ENCODE results near the gene CRTC3. TPM values are rescaled to one million over a fixed set of nuclear protein-coding genes. Genes with fewer than 3 reads are reported as not detected.

The CRTC3 gene
- total RNA-seq, 1 donor from 2014 or later, result 45.7 TPM

- no peak for DNase-seq (ENCODE audit: low spot score)
Observed at GRCh38 chr15:90591524-90591923, 61.8 kb downstream of the CRTC3 start.

- no peak for DNase-seq (ENCODE audit: low spot score)
Observed at GRCh38 chr15:90592131-90592881, 62.6 kb downstream of the CRTC3 start.

DNA sequence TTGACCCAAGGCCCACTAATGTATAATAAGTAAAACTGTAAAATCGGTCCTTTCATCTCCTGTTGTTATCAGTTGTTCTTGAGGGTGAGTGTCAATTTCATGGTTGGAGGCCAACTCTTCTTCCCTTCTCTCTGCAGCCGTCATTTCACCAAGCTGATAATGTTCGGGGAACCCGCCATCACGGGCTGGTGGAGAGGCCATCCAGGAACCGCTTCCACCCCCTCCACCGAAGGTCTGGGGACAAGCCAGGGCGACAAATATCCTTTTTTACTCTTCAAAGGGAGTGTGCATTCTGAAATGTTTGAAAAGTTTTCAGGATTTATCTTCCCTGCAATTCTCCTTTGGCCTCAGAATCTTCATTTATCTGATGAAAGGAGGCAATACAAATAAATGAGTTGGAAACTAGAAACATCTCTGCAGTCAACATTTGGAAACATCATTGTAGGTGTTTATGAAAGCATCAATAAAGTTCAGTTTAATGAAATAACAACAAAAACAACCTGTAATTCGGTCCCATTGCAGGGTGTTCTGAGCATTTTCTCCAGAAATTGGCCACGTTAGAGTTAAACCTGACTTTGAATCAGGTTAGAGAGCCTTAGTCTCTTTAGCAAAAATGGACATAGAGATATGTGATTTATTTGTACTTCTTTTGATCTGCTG, 63.9 kb downstream of the CRTC3 start:
- DNase-seq (ENCODE audit: low spot score), result no peak

- peak; percentile 92 for DNase-seq (ENCODE audit: low spot score)
Observed at GRCh38 chr15:90594301-90594738, 64.6 kb downstream of the CRTC3 start.

DNA sequence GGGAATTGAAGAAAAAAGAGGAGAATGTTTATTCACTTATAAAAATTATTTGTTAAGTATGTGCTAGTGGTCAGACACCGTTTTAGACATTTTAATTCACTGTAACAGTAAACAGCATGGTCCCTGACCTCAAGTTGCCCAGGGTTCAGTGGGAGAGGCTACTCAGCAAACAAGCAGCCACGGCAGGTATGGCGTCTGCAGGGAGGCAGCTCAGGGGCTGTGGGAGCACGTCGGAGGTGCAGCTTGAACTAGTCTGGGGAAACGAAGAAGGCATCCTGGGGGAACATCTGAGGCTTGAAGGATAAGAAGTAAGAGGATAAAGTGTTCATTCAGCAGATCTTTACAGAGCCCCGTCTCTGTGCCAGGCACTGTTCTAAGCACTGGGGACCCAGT, 66.0 kb downstream of the CRTC3 start:
- DNase-seq (ENCODE audit: low spot score), result no peak

DNA sequence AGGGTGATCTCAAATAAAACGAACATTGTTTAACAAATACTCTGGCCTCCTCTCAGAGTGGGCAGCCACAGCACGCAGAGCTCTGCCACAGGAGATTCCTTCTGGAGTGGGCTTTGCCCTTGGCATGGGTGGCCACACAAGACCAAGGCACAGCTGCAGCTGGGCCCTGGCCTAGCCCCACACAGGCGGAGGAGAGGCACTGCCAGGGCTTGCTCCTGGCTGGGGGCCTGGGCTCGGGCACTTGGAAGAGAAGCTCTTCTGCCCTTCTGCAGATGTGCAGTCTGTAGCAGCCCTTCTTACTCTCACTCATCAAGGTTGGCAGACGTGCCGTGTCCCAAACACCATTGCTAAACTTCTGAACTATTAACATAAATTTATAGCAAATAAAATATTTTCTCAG, 67.2 kb downstream of the CRTC3 start:
- no peak for DNase-seq (ENCODE audit: low spot score)

DNA sequence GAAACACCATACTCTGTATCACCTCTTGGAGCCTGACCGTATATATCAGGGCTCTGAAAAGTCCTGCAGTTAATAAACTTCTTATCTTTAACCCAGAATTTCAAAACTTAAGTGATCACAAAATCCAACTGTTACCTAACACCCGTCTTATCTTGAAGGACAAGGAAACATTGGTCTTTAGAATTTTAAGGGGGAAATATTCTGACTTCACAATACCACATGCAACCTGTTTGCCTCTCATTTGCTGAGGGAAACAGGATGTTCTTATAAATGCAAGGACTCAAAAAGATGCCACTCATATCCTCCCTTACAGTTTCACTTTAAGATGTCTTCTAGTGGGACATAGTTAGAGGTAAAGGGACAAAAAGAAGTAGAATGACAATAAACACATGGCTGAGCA, 67.9 kb downstream of the CRTC3 start:
- DNase-seq (ENCODE audit: low spot score), result no peak

DNA sequence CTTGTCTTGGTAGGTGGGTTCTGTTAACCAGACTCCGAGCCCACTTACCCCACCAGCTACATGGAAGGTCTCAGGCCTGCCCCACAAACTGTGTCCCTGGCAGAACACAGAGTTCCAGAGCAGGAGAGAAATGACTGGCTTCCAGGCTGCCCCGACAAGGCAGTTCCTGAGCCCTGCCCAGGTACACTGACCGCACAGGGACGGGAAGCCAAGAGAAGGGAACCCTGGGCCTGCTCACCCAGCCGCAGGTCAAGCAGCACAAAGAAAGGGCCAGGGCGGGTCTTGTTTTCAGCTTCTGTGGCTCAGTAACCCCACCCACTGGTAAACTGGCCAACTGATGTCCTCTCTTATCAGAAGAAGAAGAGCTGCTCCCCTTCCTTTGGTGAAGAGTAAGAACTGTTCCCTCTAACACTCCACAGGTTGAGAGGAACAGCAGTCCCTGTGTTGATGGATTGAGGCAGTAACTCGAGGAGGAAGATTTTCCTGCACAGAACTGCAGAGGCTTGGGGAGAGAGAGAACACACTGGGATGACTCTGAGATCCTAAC, 68.4 kb downstream of the CRTC3 start:
- DNase-seq (ENCODE audit: low spot score), result no peak

- no peak for DNase-seq (ENCODE audit: low spot score)
Observed at GRCh38 chr15:90598679-90599078, 69.0 kb downstream of the CRTC3 start.

- no peak for DNase-seq (ENCODE audit: low spot score)
Observed at GRCh38 chr15:90599116-90599515, 69.4 kb downstream of the CRTC3 start.

- DNase-seq (ENCODE audit: low spot score), result no peak
Observed at GRCh38 chr15:90599644-90600043, 69.9 kb downstream of the CRTC3 start.

- no peak for DNase-seq (ENCODE audit: low spot score)
Observed at GRCh38 chr15:90600954-90601353, 71.2 kb downstream of the CRTC3 start.

DNA sequence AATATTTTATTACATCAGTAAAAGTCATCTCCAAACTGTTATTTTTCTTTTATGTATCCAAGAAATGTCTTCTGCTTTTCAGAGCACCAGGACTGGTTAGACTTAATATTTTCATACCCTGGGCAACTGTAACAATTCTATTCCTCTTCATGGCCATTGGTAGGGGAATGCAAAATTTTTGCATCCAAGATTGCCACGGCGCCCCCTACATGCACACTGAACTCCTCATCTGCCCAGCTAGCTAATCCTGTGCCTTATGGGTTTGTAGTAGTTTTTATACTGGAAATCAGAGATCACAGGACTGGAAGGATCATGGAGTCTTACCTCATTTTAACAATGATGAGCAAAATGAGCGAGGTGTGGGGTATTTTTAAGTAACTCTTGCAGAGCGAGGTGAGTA, 74.2 kb downstream of the CRTC3 start:
- no peak for DNase-seq (ENCODE audit: low spot score)

DNA sequence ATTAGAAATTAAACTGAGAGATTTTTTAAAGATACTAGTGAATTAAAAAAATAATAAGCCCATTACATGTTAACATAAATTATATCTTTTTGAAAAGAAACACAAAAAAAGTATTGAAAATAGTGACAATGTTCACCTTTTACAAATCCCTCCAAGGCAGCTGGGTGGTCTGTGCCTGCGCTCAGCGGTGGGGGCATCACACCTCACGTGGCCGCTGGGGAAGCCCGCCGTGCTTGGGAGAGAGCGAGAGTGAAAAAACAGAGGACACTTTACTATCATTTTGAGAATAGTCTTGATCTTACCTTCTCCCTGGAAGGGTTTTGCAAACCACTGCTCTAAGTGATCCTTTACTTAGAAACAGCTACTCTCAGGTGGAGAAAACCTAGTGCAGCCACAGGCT, 76.9 kb downstream of the CRTC3 start:
- no peak for DNase-seq (ENCODE audit: low spot score)

- DNase-seq (ENCODE audit: low spot score), result no peak
Observed at GRCh38 chr15:90607361-90607760, 77.6 kb downstream of the CRTC3 start.

GRCh38 chr15:90609242-90610180, 79.8 kb downstream of the CRTC3 start:
- no peak for DNase-seq (ENCODE audit: low spot score)

GRCh38 chr15:90610190-90610589, 80.5 kb downstream of the CRTC3 start:
- no peak for DNase-seq (ENCODE audit: low spot score)

GRCh38 chr15:90611157-90611556, 81.4 kb downstream of the CRTC3 start:
- DNase-seq (ENCODE audit: low spot score), result no peak

- no peak for DNase-seq (ENCODE audit: low spot score)
Observed at GRCh38 chr15:90617171-90617570, 87.4 kb downstream of the CRTC3 start.

DNA sequence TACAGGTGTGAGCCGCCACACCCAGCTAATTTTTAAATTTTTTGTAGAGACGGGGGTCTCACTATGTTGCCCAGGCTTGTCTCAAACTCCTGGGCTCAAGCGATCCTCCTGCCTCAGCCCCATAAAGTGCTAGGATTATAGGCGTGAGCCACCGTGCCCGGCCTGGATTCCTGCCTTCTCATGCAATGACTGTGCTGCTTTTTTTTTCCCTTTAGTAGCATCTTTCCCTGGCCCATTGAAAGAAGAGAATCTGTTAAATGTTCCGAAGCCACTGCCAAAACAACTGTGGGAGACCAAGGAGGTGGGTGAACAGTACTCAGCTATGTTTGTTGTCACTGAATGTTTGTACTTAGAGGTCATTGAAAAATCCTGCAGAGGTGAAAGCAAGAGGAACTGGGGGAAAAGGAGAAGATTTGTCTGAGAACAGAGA, 88.0 kb downstream of the CRTC3 start:
- DNase-seq (ENCODE audit: low spot score), result no peak

DNA sequence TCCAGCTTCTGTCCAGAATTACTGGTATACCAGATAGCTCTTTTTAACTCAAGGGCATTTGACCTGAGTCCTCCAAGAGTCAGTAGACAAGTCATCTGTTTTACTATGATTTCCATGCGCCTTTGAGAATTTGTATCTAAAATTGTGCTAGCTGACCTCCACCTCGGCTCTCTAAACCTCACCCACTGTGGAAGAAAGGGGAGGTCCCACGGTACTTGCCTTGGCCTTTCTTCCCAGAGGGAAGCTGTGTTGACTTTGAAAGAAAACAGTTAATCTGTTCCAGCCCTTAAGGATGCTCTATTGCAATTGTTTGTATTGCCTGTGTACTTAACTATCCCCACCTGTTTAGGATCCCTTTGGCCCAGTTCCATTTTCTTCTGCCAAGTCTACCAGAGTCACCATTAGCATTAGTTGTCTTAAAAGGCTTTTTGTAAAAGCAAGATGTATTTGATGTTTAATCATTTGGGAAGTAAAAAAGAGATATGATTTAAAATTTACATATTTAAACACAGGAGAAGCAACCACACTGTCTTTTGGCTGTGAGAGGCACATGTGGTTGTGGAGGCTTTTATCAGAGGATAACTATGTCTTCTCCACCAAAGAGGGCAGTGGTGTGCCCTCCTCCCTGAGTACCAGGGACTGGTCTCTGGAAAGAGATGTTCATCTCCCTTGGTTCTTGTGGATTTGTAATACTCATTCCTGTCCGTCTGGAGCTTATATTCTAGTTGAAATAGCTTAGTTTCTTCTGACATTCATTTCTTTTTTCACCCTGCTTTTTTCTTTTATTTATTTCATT, 88.8 kb downstream of the CRTC3 start:
- no peak for DNase-seq (ENCODE audit: low spot score)

All from mesenteric fat pad (tissue), 1 donor.